GM12878 (cell line): Measurements from ENCODE around the gene RBM26. TPM values are rescaled to one million over a fixed set of nuclear protein-coding genes. Genes with fewer than 3 reads are reported as not detected.

ENCODE experiments used
- ATAC-seq: fragments of 200-7000 bp; cut with Tn5 transposase; 3 replicates; pipeline ENCODE4 v1.9.1; 2020; ENCODE audit warnings: mild to moderate bottlenecking, moderate library complexity
- BruUV-seq: library from RNA; stranded (reverse); fragments of 400-500 nt; replicated peaks from 2 replicates; lab custom pipeline; 2021; lab: Mats Ljungman, UMichigan
- CTCF ChIA-PET: fragments of 300-600 bp; sonication (Branson Sonifier 250); formaldehyde crosslinking; extraction: SDS; loops from one replicate; lab custom pipeline; 2021; ENCODE audit warnings: inconsistent platforms; lab: Yijun Ruan, JAX
- POLR2A ChIA-PET: fragments of 350-600 bp; formaldehyde crosslinking; extraction: SDS; loops from one replicate; lab custom pipeline; 2021; ENCODE audit warnings: inconsistent platforms; lab: Charles Lee
- RAD21 ChIA-PET: fragments of 300-600 bp; sonication (Branson Sonifier 250); formaldehyde crosslinking; loops from one replicate; lab custom pipeline; 2023; ENCODE audit warnings: antibody characterized with exemption; ENCODE audit not compliant: unreplicated experiment; lab: Charles Lee
- SMC1A ChIA-PET: fragments of 300-600 bp; sonication (Branson Sonifier 250); formaldehyde crosslinking; loops from one replicate; lab custom pipeline; 2023; ENCODE audit not compliant: unreplicated experiment, uncharacterized antibody; lab: Charles Lee
- DNase-seq: peaks from one replicate; pipeline ENCODE4 v3.0.0-alpha.2; 2011; ENCODE audit warnings: low read depth, low spot score
- FAIRE-seq: peaks from 3 replicates; lab custom pipeline; 2011; peaks lifted over from hg19 to GRCh38; lab: Jason Lieb, UNC
- H2AFZ ChIP-seq: 2 replicates; pipeline ENCODE4 v1.6.0; 2011; ENCODE audit warnings: low read depth, low read length, control low read depth; ENCODE audit not compliant: control insufficient read depth
- H3K27ac ChIP-seq: 2 replicates; pipeline ENCODE4 v1.5.1; 2011; ENCODE audit warnings: control low read depth; ENCODE audit not compliant: control insufficient read depth, insufficient read depth
- H3K27me3 ChIP-seq, 2 experiments: replicated peaks in 1 of 2; 2 replicates each; pipeline versions ENCODE4 v1.6.0 to v1.6.1; 2011; ENCODE audit warnings: low read length in 1 of 2; ENCODE audit not compliant: control insufficient read depth in 2 of 2, insufficient read depth in 2 of 2
- H3K36me3 ChIP-seq, 2 experiments: 2 replicates each; pipeline ENCODE4 v1.5.1; 2011; ENCODE audit warnings: low read length in 1 of 2; ENCODE audit not compliant: control insufficient read depth in 2 of 2, insufficient read depth in 2 of 2
- H3K4me1 ChIP-seq: 2 replicates; pipeline ENCODE4 v1.6.1; 2011; ENCODE audit warnings: mild to moderate bottlenecking, low read length, moderate library complexity, mixed read lengths; ENCODE audit not compliant: control insufficient read depth, insufficient read depth
- H3K4me2 ChIP-seq: 2 replicates; pipeline ENCODE4 v1.6.0; 2011; ENCODE audit warnings: control low read depth; ENCODE audit not compliant: control insufficient read depth, insufficient read depth
- H3K4me3 ChIP-seq: fragments of 200-600 bp; sonication (generic); 2 replicates; pipeline ENCODE4 v1.5.1; 2016
- H3K79me2 ChIP-seq: 2 replicates; pipeline ENCODE4 v1.6.0; 2011; ENCODE audit warnings: low read length; ENCODE audit not compliant: control insufficient read depth, insufficient read depth
- H3K9ac ChIP-seq: 2 replicates; pipeline ENCODE4 v1.8.0; 2011; ENCODE audit warnings: low read length, control low read depth, mixed read lengths; ENCODE audit not compliant: control insufficient read depth, insufficient read depth
- H3K9me3 ChIP-seq: replicated peaks from 3 replicates; pipeline ENCODE4 v1.5.1; 2011; ENCODE audit warnings: mild to moderate bottlenecking, low read length; ENCODE audit not compliant: control insufficient read depth, insufficient read depth
- H4K20me1 ChIP-seq: 2 replicates; pipeline ENCODE4 v1.6.0; 2011; ENCODE audit not compliant: control insufficient read depth, insufficient read depth
- DPF2 ChIP-seq: fragments of 450-650 bp; IDR thresholded peaks from 2 replicates; pipeline ENCODE4 v1.6.1; 2017; ENCODE audit warnings: mild to moderate bottlenecking
- EP300 ChIP-seq, 2 experiments: fragments of 150-350 bp in 1 of 2; IDR thresholded peaks; 2 replicates each; pipeline ENCODE4 v1.6.1; 2011 to 2012; ENCODE audit warnings: low read depth in 2 of 2, low read length in 2 of 2, borderline replicate concordance in 1 of 2, improper control_type of control experiment in 1 of 2, inconsistent platforms in 1 of 2; ENCODE audit not compliant: control insufficient read depth in 1 of 2
- JUND ChIP-seq: IDR thresholded peaks from 2 replicates; pipeline ENCODE4 v1.6.1; 2012; ENCODE audit warnings: low read depth, mild to moderate bottlenecking, low read length, improper control_type of control experiment, moderate library complexity
- MYB ChIP-seq: fragments of 150-350 bp; IDR thresholded peaks from 2 replicates; pipeline ENCODE4 v1.6.1; 2014; ENCODE audit warnings: mild to moderate bottlenecking, low read depth, low read length, borderline replicate concordance
- NR2F1 ChIP-seq: fragments of 450-650 bp; conservative IDR thresholded peaks from 2 replicates; pipeline ENCODE4 v1.6.1; 2017; ENCODE audit warnings: mild to moderate bottlenecking
- RAD51 ChIP-seq: fragments of 450-650 bp; IDR thresholded peaks from 2 replicates; pipeline ENCODE4 v1.6.1; 2016; ENCODE audit warnings: moderate library complexity, mild to moderate bottlenecking, inconsistent platforms
- RB1 ChIP-seq: fragments of 450-650 bp; formaldehyde crosslinking; IDR thresholded peaks from 2 replicates; pipeline ENCODE4 v1.6.1; 2017; ENCODE audit warnings: mild to moderate bottlenecking, borderline replicate concordance
- REST ChIP-seq: IDR thresholded peaks from 2 replicates; pipeline ENCODE4 v1.6.1; 2012; ENCODE audit warnings: mild to moderate bottlenecking, low read depth, low read length
- SMARCA5 ChIP-seq: fragments of 450-650 bp; IDR thresholded peaks from 2 replicates; pipeline ENCODE4 v1.6.1; 2017; ENCODE audit warnings: mild to moderate bottlenecking
- TBL1XR1 ChIP-seq: IDR thresholded peaks from 2 replicates; pipeline ENCODE4 v1.6.1; 2012; ENCODE audit warnings: low read depth, low read length, improper control_type of control experiment
- WGBS: methylation state at CpG from one replicate; pipeline ENCODE4 v1.1.6; 2016; ENCODE audit warnings: low lambda C conversion rate; ENCODE audit not compliant: insufficient replicate concordance, insufficient coverage; ENCODE audit errors: missing lambda C conversion rate; 5-methylcytosine and 5-hydroxymethylcytosine counted together
- in situ Hi-C: fragments of 300-500 bp; cut with MboI; formaldehyde crosslinking; loops from 9 replicates; pipeline ENCODE4 v1.14.3; 2018; ENCODE audit warnings: mixed read lengths
- intact Hi-C: fragments of 100-400 bp; cut with micrococcal nuclease; formaldehyde crosslinking; loops from one replicate; pipeline ENCODE4 v1.14.2; 2022; ENCODE audit not compliant: unreplicated experiment
- polyA plus RNA-seq, 11 experiments: library from polyadenylated mRNA; depleted of rRNA in 4 of 11; unstranded in 6 of 11; stranded (reverse) in 5 of 11; fragments of >200 nt; fragmentation: Nextera tagmentation in 4 of 11; fragmentation: Illumina TruSeq in 1 of 11; extraction: Ambion mirVana in 4 of 11; extraction: Trizol in 1 of 11; gene quantifications; 1 replicate in 1 of 11; 2 replicates in 10 of 11; pipeline versions ENCODE4 v1.2.1 to v1.2.3, GENCODE V29; 2011 to 2016; ENCODE audit warnings: inconsistent platforms in 2 of 11, missing spikeins in 2 of 11, low read depth in 1 of 11
- total RNA-seq, 4 experiments: library from RNA; depleted of rRNA in 3 of 4; stranded (reverse); fragments of >200 nt in 3 of 4; fragmentation: Illumina TruSeq in 1 of 4; extraction: Trizol in 1 of 4; gene quantifications; 2 replicates each; pipeline versions ENCODE4 v1.2.1 to v1.2.3, GENCODE V29; 2013 to 2021
- TF ChIP-seq, protein P1 (sequence below): fragments of 450-650 bp; formaldehyde crosslinking; IDR thresholded peaks from 2 replicates; pipeline ENCODE4 v1.4.0; 2020; ENCODE audit warnings: mild to moderate bottlenecking, moderate library complexity
- TF ChIP-seq, protein P2 (sequence below): fragments of 450-650 bp; IDR thresholded peaks from 2 replicates; pipeline ENCODE4 v1.6.1; 2016; ENCODE audit warnings: mild to moderate bottlenecking
- TF ChIP-seq, protein P3 (sequence below): IDR thresholded peaks from 2 replicates; pipeline ENCODE4 v1.6.1; 2011; ENCODE audit warnings: borderline replicate concordance, low read depth, mild to moderate bottlenecking, moderate library complexity, mixed read lengths, low read length; ENCODE audit not compliant: insufficient read depth; ENCODE audit errors: extremely low read length

RBM26 gene
- total and polyA plus RNA-seq, 10 of the 15 experiments (the other 5 are each of a cell fraction or from before 2014, with no cell fraction given), result 17.6 to 71.3 (median 38.9) TPM

DNA sequence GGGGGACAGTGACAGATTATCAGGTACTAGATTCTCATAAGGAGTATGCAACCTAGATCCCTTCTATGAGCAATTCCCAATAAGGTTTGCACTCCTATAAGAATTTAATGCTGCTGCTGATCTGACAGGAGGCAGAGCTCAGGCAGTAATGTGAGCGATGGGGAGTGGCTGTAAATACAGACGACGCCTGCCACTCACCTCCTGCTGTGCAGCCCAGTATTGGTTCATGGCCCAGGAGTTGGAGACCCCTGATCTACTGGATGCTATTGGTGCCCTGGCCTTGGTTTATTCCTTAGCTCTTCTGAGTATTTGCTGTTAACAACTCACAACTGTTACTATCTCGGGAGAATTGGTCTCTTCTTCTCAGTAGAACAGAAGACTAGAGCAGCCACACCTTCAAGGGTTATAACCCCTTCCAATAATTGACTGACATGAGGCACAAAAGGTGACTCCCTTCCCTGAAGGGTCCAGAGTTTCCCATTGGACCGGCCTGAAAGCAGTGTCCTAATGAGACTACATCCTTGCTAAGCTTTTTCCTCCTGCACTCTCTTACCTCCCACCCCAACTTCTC lies 35.0 kb upstream of the RBM26 start:
- no TSS peak for BruUV-seq
- Histone ChIP-seq H2AFZ (no peak overlapping the region), H3K4me2 (no peak overlapping the region), H3K27me3 (no peaks in the 10 kb centered on the region; a peak in 1 of 4 replicates), H3K9me3 (no peaks in the 10 kb centered on the region), H3K9ac (no peak overlapping the region), H3K4me3 (no peak overlapping the region), H3K36me3 (no peaks in the 10 kb centered on the region), H4K20me1 (no peaks in the 10 kb centered on the region), H3K27ac (no peak overlapping the region), H3K4me1 (no peaks in the 10 kb centered on the region), H3K79me2 (no peaks in the 10 kb centered on the region)
- CTCF ChIA-PET, result interaction anchor here (0.6 to 4.0 kb wide), 3 partner anchors 17 to 101 kb away, joined by 3 to 22 read pairs (median 3); no protein-coding TSS in a partner anchor
- POLR2A ChIA-PET, result interaction anchor here (0.5 kb wide), 1 partner anchor 93 kb away, joined by 3 read pairs; no protein-coding TSS in a partner anchor
- TF ChIP-seq RB1 (no peak), TBL1XR1 (no peak), MYB (no peak), NR2F1 (no peak), RAD51 (no peak), DPF2 (no peak), EP300 (IDR thresholded peaks at IDR 0.05; ENCODE audit: borderline replicate concordance in 1 of 2, control insufficient read depth in 1 of 2, low read depth in 2 of 2, low read length in 2 of 2) (no peak), REST (no peak), SMARCA5 (no peak), JUND (no peak)
- TF ChIP-seq, protein P1, sequence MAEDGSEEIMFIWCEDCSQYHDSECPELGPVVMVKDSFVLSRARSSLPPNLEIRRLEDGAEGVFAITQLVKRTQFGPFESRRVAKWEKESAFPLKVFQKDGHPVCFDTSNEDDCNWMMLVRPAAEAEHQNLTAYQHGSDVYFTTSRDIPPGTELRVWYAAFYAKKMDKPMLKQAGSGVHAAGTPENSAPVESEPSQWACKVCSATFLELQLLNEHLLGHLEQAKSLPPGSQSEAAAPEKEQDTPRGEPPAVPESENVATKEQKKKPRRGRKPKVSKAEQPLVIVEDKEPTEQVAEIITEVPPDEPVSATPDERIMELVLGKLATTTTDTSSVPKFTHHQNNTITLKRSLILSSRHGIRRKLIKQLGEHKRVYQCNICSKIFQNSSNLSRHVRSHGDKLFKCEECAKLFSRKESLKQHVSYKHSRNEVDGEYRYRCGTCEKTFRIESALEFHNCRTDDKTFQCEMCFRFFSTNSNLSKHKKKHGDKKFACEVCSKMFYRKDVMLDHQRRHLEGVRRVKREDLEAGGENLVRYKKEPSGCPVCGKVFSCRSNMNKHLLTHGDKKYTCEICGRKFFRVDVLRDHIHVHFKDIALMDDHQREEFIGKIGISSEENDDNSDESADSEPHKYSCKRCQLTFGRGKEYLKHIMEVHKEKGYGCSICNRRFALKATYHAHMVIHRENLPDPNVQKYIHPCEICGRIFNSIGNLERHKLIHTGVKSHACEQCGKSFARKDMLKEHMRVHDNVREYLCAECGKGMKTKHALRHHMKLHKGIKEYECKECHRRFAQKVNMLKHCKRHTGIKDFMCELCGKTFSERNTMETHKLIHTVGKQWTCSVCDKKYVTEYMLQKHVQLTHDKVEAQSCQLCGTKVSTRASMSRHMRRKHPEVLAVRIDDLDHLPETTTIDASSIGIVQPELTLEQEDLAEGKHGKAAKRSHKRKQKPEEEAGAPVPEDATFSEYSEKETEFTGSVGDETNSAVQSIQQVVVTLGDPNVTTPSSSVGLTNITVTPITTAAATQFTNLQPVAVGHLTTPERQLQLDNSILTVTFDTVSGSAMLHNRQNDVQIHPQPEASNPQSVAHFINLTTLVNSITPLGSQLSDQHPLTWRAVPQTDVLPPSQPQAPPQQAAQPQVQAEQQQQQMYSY (CRISPR knock-in tag), result no peak
- TF ChIP-seq, protein P2, sequence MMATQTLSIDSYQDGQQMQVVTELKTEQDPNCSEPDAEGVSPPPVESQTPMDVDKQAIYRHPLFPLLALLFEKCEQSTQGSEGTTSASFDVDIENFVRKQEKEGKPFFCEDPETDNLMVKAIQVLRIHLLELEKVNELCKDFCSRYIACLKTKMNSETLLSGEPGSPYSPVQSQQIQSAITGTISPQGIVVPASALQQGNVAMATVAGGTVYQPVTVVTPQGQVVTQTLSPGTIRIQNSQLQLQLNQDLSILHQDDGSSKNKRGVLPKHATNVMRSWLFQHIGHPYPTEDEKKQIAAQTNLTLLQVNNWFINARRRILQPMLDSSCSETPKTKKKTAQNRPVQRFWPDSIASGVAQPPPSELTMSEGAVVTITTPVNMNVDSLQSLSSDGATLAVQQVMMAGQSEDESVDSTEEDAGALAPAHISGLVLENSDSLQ, result no peak
- TF ChIP-seq, protein P3, sequence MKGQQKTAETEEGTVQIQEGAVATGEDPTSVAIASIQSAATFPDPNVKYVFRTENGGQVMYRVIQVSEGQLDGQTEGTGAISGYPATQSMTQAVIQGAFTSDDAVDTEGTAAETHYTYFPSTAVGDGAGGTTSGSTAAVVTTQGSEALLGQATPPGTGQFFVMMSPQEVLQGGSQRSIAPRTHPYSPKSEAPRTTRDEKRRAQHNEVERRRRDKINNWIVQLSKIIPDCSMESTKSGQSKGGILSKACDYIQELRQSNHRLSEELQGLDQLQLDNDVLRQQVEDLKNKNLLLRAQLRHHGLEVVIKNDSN, result no peak
- in situ Hi-C loops (no loop called here), intact Hi-C loops (no loop called here)
- SMC1A ChIA-PET, result interaction anchor here (1.2 to 1.9 kb wide), 2 partner anchors 13 to 103 kb away, joined by 3 to 4 read pairs; no protein-coding TSS in a partner anchor
- FAIRE-seq, result no peak
- 68% methylated on average over 5 of the region's 5 CpGs for WGBS
- no peak for ATAC-seq
- RAD21 ChIA-PET, result interaction anchor here (2.1 kb wide), 1 partner anchor 17 kb away, joined by 6 read pairs; no protein-coding TSS in a partner anchor
- no peak for DNase-seq
